HepG2 (cell line): ENCODE measurements around the gene CERS1. TPM values are rescaled to one million over a fixed set of nuclear protein-coding genes. Genes with fewer than 3 reads are reported as not detected.
A peak's percentile ranks its signal among the peaks of the same experiment; 100 is the strongest.

Experiments
- ATAD3A ChIP-seq: sonication (generic); formaldehyde crosslinking; IDR thresholded peaks from 2 replicates; pipeline ENCODE4 v1.4.0; 2020; ENCODE audit warnings: missing genetic modification reagents
- ERF ChIP-seq: IDR thresholded peaks from 2 replicates; pipeline ENCODE4 v1.6.1; 2018; ENCODE audit warnings: missing biosample characterization, missing genetic modification reagents
- GTF2F1 ChIP-seq: fragments of 150-350 bp; IDR thresholded peaks from 2 replicates; pipeline ENCODE4 v1.6.1; 2014; ENCODE audit warnings: low read length
- HIVEP1 ChIP-seq: sonication (generic); formaldehyde crosslinking; IDR thresholded peaks from 2 replicates; pipeline ENCODE4 v1.4.0; 2020; ENCODE audit warnings: mild to moderate bottlenecking, missing genetic modification reagents
- PHB2 ChIP-seq: fragments of 450-650 bp; IDR thresholded peaks from 2 replicates; pipeline ENCODE4 v1.6.1; 2018; ENCODE audit not compliant: partially characterized antibody
- RFX1 ChIP-seq: fragments of 450-650 bp; IDR thresholded peaks from 2 replicates; pipeline ENCODE4 v1.6.1; 2017
- RFXAP ChIP-seq: sonication (generic); formaldehyde crosslinking; IDR thresholded peaks from 2 replicates; pipeline ENCODE4 v1.4.0; 2020; ENCODE audit warnings: missing genetic modification reagents, borderline replicate concordance
- SRSF4 ChIP-seq: fragments of 200-400 bp; formaldehyde crosslinking; IDR thresholded peaks from one replicate; pipeline ENCODE4 v1.6.1; 2018; ENCODE audit warnings: mild to moderate bottlenecking, low read depth, low read length, moderate library complexity; ENCODE audit not compliant: poor library complexity, severe bottlenecking
- TBX2 ChIP-seq: sonication (generic); formaldehyde crosslinking; IDR thresholded peaks from 2 replicates; pipeline ENCODE4 v1.5.0; 2020; ENCODE audit warnings: missing genetic modification reagents, mild to moderate bottlenecking, borderline replicate concordance
- U2AF1 ChIP-seq: fragments of 200-400 bp; formaldehyde crosslinking; optimal IDR thresholded peaks from 2 replicates; pipeline ENCODE3; 2017; ENCODE audit warnings: mild to moderate bottlenecking, low read depth, low read length
- ZNF143 ChIP-seq: sonication (generic); formaldehyde crosslinking; IDR thresholded peaks from 2 replicates; pipeline ENCODE4 v1.4.0; 2020; ENCODE audit warnings: missing genetic modification reagents
- ZNF292 ChIP-seq: sonication (generic); formaldehyde crosslinking; IDR thresholded peaks from 2 replicates; pipeline ENCODE4 v1.8.1; 2022; ENCODE audit warnings: mild to moderate bottlenecking, low read depth, missing genetic modification reagents, borderline replicate concordance
- ZNF343 ChIP-seq: sonication (generic); formaldehyde crosslinking; IDR thresholded peaks from 2 replicates; pipeline ENCODE4 v1.4.0; 2020; ENCODE audit warnings: mild to moderate bottlenecking, missing genetic modification reagents
- polyA plus RNA-seq, 8 experiments: library from polyadenylated mRNA; depleted of rRNA in 3 of 8; stranded (reverse) in 7 of 8; unstranded in 1 of 8; fragments of >200 nt; fragmentation: Illumina TruSeq in 4 of 8; extraction: Trizol in 4 of 8; gene quantifications; 2 replicates each; pipeline versions ENCODE4 v1.2.1 to v1.2.3, GENCODE V29; 2011 to 2016; ENCODE audit warnings: low read depth in 4 of 8, missing spikeins in 1 of 8, mixed read lengths in 1 of 8; ENCODE audit not compliant: insufficient read depth in 1 of 8
- total RNA-seq, 5 experiments: library from RNA; depleted of rRNA; stranded (reverse); fragments of >200 nt; fragmentation: Illumina TruSeq; extraction: Trizol; gene quantifications; 2 replicates each; pipeline ENCODE4 v1.2.3, GENCODE V29; 2016; ENCODE audit warnings: low read depth in 1 of 5
- TF ChIP-seq, protein P1 (sequence below): sonication (generic); formaldehyde crosslinking; IDR thresholded peaks from 2 replicates; pipeline ENCODE4 v1.8.0; 2022; ENCODE audit warnings: missing genetic modification reagents, mild to moderate bottlenecking, borderline replicate concordance
- TF ChIP-seq, protein P2 (sequence below): sonication (generic); formaldehyde crosslinking; IDR thresholded peaks from 2 replicates; pipeline ENCODE4 v1.8.0; 2022; ENCODE audit warnings: mild to moderate bottlenecking, missing genetic modification reagents; ENCODE audit not compliant: insufficient replicate concordance
- TF ChIP-seq, protein P3 (sequence below): sonication (generic); formaldehyde crosslinking; IDR thresholded peaks from 2 replicates; pipeline ENCODE4 v1.5.1; 2020; ENCODE audit warnings: missing genetic modification reagents, mild to moderate bottlenecking, borderline replicate concordance
- TF ChIP-seq, protein P4 (sequence below): sonication (generic); formaldehyde crosslinking; IDR thresholded peaks from 2 replicates; pipeline ENCODE4 v1.5.1; 2020; ENCODE audit warnings: missing genetic modification reagents, mild to moderate bottlenecking, borderline replicate concordance
- TF ChIP-seq, protein P5 (sequence below): sonication (generic); formaldehyde crosslinking; IDR thresholded peaks from 2 replicates; pipeline ENCODE4 v1.8.1; 2023; ENCODE audit warnings: missing genetic modification reagents, inconsistent platforms, borderline replicate concordance
- TF ChIP-seq, protein P6 (sequence below): IDR thresholded peaks from 2 replicates; pipeline ENCODE4 v1.6.1; 2012; ENCODE audit warnings: low read depth, low read length, improper control_type of control experiment

Gene CERS1
- total and polyA plus RNA-seq, 2 of the 13 experiments (the other 11 are each of a cell fraction or from before 2014, with no cell fraction given): 4.6 to 9.8 TPM

DNA sequence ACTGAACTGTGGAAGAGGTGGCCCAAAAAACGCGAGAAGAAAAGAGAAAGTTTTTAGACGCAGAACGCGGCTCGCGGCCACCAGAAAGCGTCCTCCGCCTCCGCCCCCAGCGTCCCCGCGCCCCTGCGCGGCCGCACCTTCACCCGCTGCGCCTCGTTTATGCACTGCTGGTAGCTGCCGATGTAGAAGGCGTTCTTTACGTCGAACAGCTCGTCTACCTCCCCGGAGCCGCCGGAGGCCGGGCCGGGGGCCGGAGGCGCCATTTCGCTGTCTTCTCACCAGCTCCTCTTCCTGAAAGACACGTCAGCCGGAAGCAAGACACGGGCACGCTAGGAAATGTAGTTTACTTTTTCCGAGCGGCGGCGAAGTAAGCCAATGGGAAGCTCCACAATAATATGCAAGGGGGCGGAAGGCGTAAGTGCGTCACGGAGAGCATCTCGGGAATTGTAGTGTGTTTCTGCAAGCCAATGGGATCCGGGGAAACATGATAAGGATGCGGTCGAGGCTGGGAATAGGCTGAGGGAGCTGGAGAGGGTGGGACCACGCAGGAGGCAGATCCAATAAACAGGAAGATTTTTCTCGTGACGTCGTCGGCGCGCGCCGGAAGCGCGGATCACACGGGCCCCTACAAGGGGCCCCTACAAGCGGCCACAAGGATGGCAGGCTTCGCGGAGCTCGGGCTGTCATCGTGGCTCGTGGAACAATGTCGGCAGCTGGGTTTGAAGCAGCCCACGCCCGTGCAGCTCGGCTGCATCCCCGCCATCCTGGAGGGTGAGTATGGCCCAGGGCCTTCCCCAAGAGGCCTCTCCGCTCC is 23.3 kb upstream of the CERS1 start, which contains the start of the genes COPE and DDX49 (continued):
- TF ChIP-seq, protein P1, sequence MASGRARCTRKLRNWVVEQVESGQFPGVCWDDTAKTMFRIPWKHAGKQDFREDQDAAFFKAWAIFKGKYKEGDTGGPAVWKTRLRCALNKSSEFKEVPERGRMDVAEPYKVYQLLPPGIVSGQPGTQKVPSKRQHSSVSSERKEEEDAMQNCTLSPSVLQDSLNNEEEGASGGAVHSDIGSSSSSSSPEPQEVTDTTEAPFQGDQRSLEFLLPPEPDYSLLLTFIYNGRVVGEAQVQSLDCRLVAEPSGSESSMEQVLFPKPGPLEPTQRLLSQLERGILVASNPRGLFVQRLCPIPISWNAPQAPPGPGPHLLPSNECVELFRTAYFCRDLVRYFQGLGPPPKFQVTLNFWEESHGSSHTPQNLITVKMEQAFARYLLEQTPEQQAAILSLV (CRISPR knock-in tag): no peak
- no peak for TF ChIP-seq HIVEP1
- no peak for TF ChIP-seq PHB2
- TF ChIP-seq, protein P2, sequence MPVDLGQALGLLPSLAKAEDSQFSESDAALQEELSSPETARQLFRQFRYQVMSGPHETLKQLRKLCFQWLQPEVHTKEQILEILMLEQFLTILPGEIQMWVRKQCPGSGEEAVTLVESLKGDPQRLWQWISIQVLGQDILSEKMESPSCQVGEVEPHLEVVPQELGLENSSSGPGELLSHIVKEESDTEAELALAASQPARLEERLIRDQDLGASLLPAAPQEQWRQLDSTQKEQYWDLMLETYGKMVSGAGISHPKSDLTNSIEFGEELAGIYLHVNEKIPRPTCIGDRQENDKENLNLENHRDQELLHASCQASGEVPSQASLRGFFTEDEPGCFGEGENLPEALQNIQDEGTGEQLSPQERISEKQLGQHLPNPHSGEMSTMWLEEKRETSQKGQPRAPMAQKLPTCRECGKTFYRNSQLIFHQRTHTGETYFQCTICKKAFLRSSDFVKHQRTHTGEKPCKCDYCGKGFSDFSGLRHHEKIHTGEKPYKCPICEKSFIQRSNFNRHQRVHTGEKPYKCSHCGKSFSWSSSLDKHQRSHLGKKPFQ (CRISPR knock-in tag): peak; percentile 40
- TF ChIP-seq, protein P3, sequence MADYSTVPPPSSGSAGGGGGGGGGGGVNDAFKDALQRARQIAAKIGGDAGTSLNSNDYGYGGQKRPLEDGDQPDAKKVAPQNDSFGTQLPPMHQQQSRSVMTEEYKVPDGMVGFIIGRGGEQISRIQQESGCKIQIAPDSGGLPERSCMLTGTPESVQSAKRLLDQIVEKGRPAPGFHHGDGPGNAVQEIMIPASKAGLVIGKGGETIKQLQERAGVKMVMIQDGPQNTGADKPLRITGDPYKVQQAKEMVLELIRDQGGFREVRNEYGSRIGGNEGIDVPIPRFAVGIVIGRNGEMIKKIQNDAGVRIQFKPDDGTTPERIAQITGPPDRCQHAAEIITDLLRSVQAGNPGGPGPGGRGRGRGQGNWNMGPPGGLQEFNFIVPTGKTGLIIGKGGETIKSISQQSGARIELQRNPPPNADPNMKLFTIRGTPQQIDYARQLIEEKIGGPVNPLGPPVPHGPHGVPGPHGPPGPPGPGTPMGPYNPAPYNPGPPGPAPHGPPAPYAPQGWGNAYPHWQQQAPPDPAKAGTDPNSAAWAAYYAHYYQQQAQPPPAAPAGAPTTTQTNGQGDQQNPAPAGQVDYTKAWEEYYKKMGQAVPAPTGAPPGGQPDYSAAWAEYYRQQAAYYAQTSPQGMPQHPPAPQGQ (CRISPR knock-in tag): no peak
- TF ChIP-seq U2AF1: peak; percentile 62
- no peak for TF ChIP-seq SRSF4
- TF ChIP-seq, protein P4, sequence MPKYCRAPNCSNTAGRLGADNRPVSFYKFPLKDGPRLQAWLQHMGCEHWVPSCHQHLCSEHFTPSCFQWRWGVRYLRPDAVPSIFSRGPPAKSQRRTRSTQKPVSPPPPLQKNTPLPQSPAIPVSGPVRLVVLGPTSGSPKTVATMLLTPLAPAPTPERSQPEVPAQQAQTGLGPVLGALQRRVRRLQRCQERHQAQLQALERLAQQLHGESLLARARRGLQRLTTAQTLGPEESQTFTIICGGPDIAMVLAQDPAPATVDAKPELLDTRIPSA: no peak
- TF ChIP-seq ERF (CRISPR knock-in tag): peak; percentile 53; the same call in 1 of the 2 replicates
- TF ChIP-seq ZNF143 (CRISPR knock-in tag): peak; percentile 96
- peak; percentile 74; the same call in 1 of the 2 replicates for TF ChIP-seq TBX2
- no peak for TF ChIP-seq RFXAP (CRISPR knock-in tag)
- TF ChIP-seq, protein P5, sequence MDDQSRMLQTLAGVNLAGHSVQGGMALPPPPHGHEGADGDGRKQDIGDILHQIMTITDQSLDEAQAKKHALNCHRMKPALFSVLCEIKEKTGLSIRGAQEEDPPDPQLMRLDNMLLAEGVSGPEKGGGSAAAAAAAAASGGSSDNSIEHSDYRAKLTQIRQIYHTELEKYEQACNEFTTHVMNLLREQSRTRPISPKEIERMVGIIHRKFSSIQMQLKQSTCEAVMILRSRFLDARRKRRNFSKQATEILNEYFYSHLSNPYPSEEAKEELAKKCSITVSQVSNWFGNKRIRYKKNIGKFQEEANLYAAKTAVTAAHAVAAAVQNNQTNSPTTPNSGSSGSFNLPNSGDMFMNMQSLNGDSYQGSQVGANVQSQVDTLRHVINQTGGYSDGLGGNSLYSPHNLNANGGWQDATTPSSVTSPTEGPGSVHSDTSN (CRISPR knock-in tag): no peak
- TF ChIP-seq, protein P6, sequence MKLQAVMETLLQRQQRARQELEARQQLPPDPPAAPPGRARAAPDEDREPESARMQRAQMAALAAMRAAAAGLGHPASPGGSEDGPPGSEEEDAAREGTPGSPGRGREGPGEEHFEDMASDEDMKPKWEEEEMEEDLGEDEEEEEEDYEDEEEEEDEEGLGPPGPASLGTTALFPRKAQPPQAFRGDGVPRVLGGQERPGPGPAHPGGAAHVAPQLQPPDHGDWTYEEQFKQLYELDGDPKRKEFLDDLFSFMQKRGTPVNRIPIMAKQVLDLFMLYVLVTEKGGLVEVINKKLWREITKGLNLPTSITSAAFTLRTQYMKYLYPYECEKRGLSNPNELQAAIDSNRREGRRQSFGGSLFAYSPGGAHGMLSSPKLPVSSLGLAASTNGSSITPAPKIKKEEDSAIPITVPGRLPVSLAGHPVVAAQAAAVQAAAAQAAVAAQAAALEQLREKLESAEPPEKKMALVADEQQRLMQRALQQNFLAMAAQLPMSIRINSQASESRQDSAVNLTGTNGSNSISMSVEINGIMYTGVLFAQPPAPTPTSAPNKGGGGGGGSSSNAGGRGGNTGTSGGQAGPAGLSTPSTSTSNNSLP: no peak
- TF ChIP-seq ZNF292: no peak
- TF ChIP-seq GTF2F1: no peak
- TF ChIP-seq ATAD3A (CRISPR knock-in tag): no peak
- TF ChIP-seq ZNF343: no peak
- TF ChIP-seq RFX1: no peak
